Measurements from ENCODE around the gene AP1B1. TPM values are rescaled to one million over a fixed set of nuclear protein-coding genes. Genes with fewer than 3 reads are reported as not detected.
A peak's percentile ranks its signal among the peaks of the same experiment; 100 is the strongest.
"Not testable (repeated sequence)": the region's sequence is repeated elsewhere in the genome, so short reads cannot be mapped to it uniquely, and the experiment has no call there.

AP1B1 gene
- total RNA-seq, 1 experiment from 2014 or later = 68.1 TPM

GRCh38 chr22:29345932-29346331 is 42.4 kb downstream of the AP1B1 start:
- BruUV-seq (replicated peaks) = no TSS peak
- POLR2A ChIA-PET (ENCODE audit: low non-redundant PET) = no interaction called here
- peaks cover 10% of the 10 kb centered on the region for H3K36me3 ChIP-seq (ENCODE audit: insufficient read depth, low read length, poor library complexity, severe bottlenecking)
- H3K4me3 ChIP-seq (ENCODE audit: low read depth, low read length, poor library complexity, severe bottlenecking) = no peak overlapping the region
- no peaks in the 10 kb centered on the region for H3K4me1 ChIP-seq (ENCODE audit: insufficient read depth, low read length, poor library complexity, severe bottlenecking)
- no peaks in the 10 kb centered on the region for H3K9me3 ChIP-seq (ENCODE audit: low read depth, low read length, poor library complexity, severe bottlenecking)
- no peak for TF ChIP-seq EZH2 (IDR thresholded peaks at IDR 0.05; ENCODE audit: borderline replicate concordance, low read depth, low read length, poor library complexity, severe bottlenecking)
- TF ChIP-seq CTCF (conservative IDR thresholded peaks at IDR 0.05; ENCODE audit: low read depth, low read length) = no peak
- DNase-seq (ENCODE audit: low spot score) = no peak
- no peaks in the 10 kb centered on the region for H3K27me3 ChIP-seq (replicated peaks; ENCODE audit: insufficient read depth, low read depth, low read length, poor library complexity)
- no peak overlapping the region for H3K27ac ChIP-seq (ENCODE audit: low read depth, low read length, poor library complexity, severe bottlenecking)
- intact Hi-C loops (cut with micrococcal nuclease; ENCODE audit: unreplicated experiment) = no loop called here
- CTCF ChIA-PET = no interaction called here

- CTCF ChIA-PET = interaction anchor here (0.6 kb wide), 1 partner anchor 12 kb away, joined by 5 read pairs; no protein-coding TSS in a partner anchor
- DNase-seq (ENCODE audit: low spot score); POLR2A ChIA-PET (ENCODE audit: low non-redundant PET); H3K9me3 ChIP-seq (ENCODE audit: low read depth, low read length, poor library complexity, severe bottlenecking); H3K27me3 ChIP-seq (replicated peaks; ENCODE audit: insufficient read depth, low read depth, low read length, poor library complexity); H3K4me1 ChIP-seq (ENCODE audit: insufficient read depth, low read length, poor library complexity, severe bottlenecking); intact Hi-C loops (cut with micrococcal nuclease; ENCODE audit: unreplicated experiment); BruUV-seq (replicated peaks); H3K27ac ChIP-seq (ENCODE audit: low read depth, low read length, poor library complexity, severe bottlenecking); H3K4me3 ChIP-seq (ENCODE audit: low read depth, low read length, poor library complexity, severe bottlenecking): not testable (repeated sequence)
- peaks cover 20% of the 10 kb centered on the region for H3K36me3 ChIP-seq (ENCODE audit: insufficient read depth, low read length, poor library complexity, severe bottlenecking)
Observed at GRCh38 chr22:29344889-29345288, 43.5 kb downstream of the AP1B1 start.

GRCh38 chr22:29344137-29344536 is 44.2 kb downstream of the AP1B1 start:
- Histone ChIP-seq H3K27ac (ENCODE audit: low read depth, low read length, poor library complexity, severe bottlenecking) (no peak overlapping the region), H3K9me3 (ENCODE audit: low read depth, low read length, poor library complexity, severe bottlenecking) (no peaks in the 10 kb centered on the region), H3K36me3 (ENCODE audit: insufficient read depth, low read length, poor library complexity, severe bottlenecking) (peaks cover 20% of the 10 kb centered on the region), H3K4me1 (ENCODE audit: insufficient read depth, low read length, poor library complexity, severe bottlenecking) (no peaks in the 10 kb centered on the region), H3K4me3 (ENCODE audit: low read depth, low read length, poor library complexity, severe bottlenecking) (no peak overlapping the region), H3K27me3 (replicated peaks; ENCODE audit: insufficient read depth, low read depth, low read length, poor library complexity) (no peaks in the 10 kb centered on the region)
- POLR2A ChIA-PET (ENCODE audit: low non-redundant PET) = no interaction called here
- intact Hi-C loops (cut with micrococcal nuclease; ENCODE audit: unreplicated experiment) = no loop called here
- CTCF ChIA-PET = interaction anchor here (0.6 kb wide), 1 partner anchor 13 kb away, joined by 5 read pairs; no protein-coding TSS in a partner anchor
- BruUV-seq (replicated peaks) = no TSS peak
- peak; percentile 39 for DNase-seq (ENCODE audit: low spot score)
- TF ChIP-seq EZH2 (IDR thresholded peaks at IDR 0.05; ENCODE audit: borderline replicate concordance, low read depth, low read length, poor library complexity, severe bottlenecking) (no peak), CTCF (conservative IDR thresholded peaks at IDR 0.05; ENCODE audit: low read depth, low read length) (no peak)

GRCh38 chr22:29343313-29343805 is 45.0 kb downstream of the AP1B1 start:
- Histone ChIP-seq H3K4me1 (ENCODE audit: insufficient read depth, low read length, poor library complexity, severe bottlenecking) (no peaks in the 10 kb centered on the region), H3K27ac (ENCODE audit: low read depth, low read length, poor library complexity, severe bottlenecking) (no peak overlapping the region), H3K36me3 (ENCODE audit: insufficient read depth, low read length, poor library complexity, severe bottlenecking) (peaks cover 15% of the 10 kb centered on the region), H3K27me3 (replicated peaks; ENCODE audit: insufficient read depth, low read depth, low read length, poor library complexity) (no peaks in the 10 kb centered on the region), H3K9me3 (ENCODE audit: low read depth, low read length, poor library complexity, severe bottlenecking) (no peaks in the 10 kb centered on the region), H3K4me3 (ENCODE audit: low read depth, low read length, poor library complexity, severe bottlenecking) (no peak overlapping the region)
- no peak for DNase-seq (ENCODE audit: low spot score)
- BruUV-seq (replicated peaks) = no TSS peak
- ChIA-PET CTCF (no interaction called here), POLR2A (ENCODE audit: low non-redundant PET) (no interaction called here)
- intact Hi-C loops (cut with micrococcal nuclease; ENCODE audit: unreplicated experiment) = no loop called here
- no peak for TF ChIP-seq EZH2 (IDR thresholded peaks at IDR 0.05; ENCODE audit: borderline replicate concordance, low read depth, low read length, poor library complexity, severe bottlenecking)
- TF ChIP-seq CTCF (conservative IDR thresholded peaks at IDR 0.05; ENCODE audit: low read depth, low read length) = no peak
